Right atrium auricular region (tissue), 2 donors: ENCODE data around the gene C1QTNF8. TPM values are rescaled to one million over a fixed set of nuclear protein-coding genes. Genes with fewer than 3 reads are reported as not detected.

ENCODE experiments used
- DNase-seq: peaks from one replicate; pipeline ENCODE4 v3.0.0-alpha.2; 2019; ENCODE audit warnings: low spot score
- H3K27ac ChIP-seq, 2 donors: fragments of 200-600 bp; sonication (generic); 1 replicate in 1 of 2; 2 replicates in 1 of 2; pipeline ENCODE4 v1.5.1; 2016 to 2019
- H3K27me3 ChIP-seq, 2 donors: fragments of 200-600 bp; sonication (generic); one replicate each; pipeline versions ENCODE4 v1.5.1 to v1.6.0; 2017 to 2019
- H3K36me3 ChIP-seq: fragments of 200-600 bp; sonication (generic); one replicate; pipeline ENCODE4 v1.5.1; 2016
- H3K4me1 ChIP-seq, 2 donors: fragments of 200-600 bp; sonication (generic); one replicate each; pipeline versions ENCODE4 v1.5.1 to v1.6.0; 2017 to 2019
- H3K4me3 ChIP-seq, 2 donors: fragments of 200-600 bp; sonication (generic); 1 replicate in 1 of 2; 2 replicates in 1 of 2; pipeline ENCODE4 v1.5.1; 2017 to 2019; ENCODE audit warnings: mild to moderate bottlenecking in 1 of 2, moderate library complexity in 1 of 2
- H3K9me3 ChIP-seq, 2 donors: fragments of 200-600 bp; sonication (generic); one replicate each; pipeline ENCODE4 v1.5.1; 2019
- CTCF ChIP-seq, 2 donors: fragments of 200-600 bp; sonication (generic); IDR thresholded peaks; one replicate each; pipeline ENCODE4 v1.5.1; 2019; ENCODE audit warnings: antibody characterized with exemption in 2 of 2
- total RNA-seq, 2 donors: library from RNA; depleted of rRNA; stranded (reverse); fragments of >200 nt; gene quantifications; one replicate each; pipeline ENCODE4 v1.1.0, GENCODE V29; 2016

The C1QTNF8 gene
- total RNA-seq, 2 donors from 2014 or later, result not detected

DNA sequence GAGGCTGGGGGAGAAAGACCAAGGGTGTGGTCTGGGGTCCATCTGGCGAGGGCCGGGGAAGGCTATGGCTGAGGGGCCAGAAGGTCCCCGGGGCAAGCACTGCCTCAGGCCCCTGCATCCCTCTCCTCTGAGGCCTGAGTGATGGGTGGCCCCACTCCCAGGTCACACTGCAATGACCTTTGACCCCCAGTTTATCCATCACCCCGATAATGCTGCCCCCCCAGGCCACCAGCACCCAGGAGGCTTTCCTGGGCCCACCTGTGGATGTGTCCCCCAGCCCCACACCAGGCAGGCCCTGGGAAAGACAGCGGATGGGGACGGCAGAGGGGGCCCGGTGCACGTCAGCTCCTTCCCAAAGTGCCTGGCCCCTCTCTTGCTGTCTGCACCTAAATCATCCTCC is 34.3 kb upstream of the C1QTNF8 start:
- Histone ChIP-seq H3K27me3 (no peaks in the 10 kb centered on the region), H3K4me1 (no peaks in the 10 kb centered on the region), H3K36me3 (no peaks in the 10 kb centered on the region), H3K4me3 (no peak overlapping the region), H3K27ac (no peak overlapping the region), H3K9me3 (no peaks in the 10 kb centered on the region)
- no peak for TF ChIP-seq CTCF (IDR thresholded peaks at IDR 0.05)
- no peak for DNase-seq

- Histone ChIP-seq H3K9me3 (no peaks in the 10 kb centered on the region), H3K4me1 (no peaks in the 10 kb centered on the region), H3K36me3 (no peaks in the 10 kb centered on the region), H3K4me3 (no peak overlapping the region), H3K27ac (no peak overlapping the region), H3K27me3 (no peaks in the 10 kb centered on the region)
- DNase-seq, result no peak
- TF ChIP-seq CTCF (IDR thresholded peaks at IDR 0.05), result no peak
Measured at GRCh38 chr16:1129106-1129960, 33.3 kb upstream of the C1QTNF8 start.

DNA sequence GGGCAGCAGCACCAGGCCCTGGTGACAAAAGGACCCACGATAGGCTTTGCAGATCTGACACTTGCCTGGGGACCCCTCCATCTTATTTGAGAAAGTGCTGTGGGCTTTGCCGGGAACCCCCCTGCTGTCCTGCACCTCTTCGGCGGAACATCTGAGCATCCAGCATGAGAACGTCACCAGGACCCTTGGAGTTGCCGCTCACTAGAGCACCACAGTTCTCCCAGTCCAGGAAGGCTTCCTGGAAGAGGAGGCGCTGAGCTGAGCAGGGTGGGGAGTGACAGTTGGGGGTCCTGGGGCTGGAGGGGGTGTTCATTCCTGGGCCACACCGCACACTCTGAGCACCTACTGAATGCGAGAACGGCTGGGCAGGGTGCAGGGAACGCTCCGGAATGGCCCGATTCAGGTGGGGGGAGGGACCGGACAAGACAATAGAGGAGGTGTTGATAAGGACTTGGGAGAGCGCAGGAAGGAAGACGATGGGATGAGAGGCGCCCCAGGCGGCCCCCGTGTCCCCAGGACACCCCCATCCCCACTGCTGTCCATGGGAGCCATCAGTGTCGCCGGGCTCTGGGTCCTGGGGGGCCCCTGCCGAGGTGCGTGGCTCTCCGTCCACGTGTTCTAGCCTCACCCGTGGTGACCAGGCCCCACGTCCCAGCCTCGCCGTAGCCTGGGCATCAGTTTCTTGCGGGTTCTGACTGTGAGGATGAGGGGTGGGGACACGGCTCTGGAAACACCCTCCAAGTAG is 32.1 kb upstream of the C1QTNF8 start:
- no peak for DNase-seq
- no peaks in the 10 kb centered on the region for H3K27me3 ChIP-seq
- H3K4me1 ChIP-seq, result no peaks in the 10 kb centered on the region
- no peak for TF ChIP-seq CTCF (IDR thresholded peaks at IDR 0.05)
- no peaks in the 10 kb centered on the region for H3K36me3 ChIP-seq
- H3K9me3 ChIP-seq, result no peaks in the 10 kb centered on the region
- H3K27ac ChIP-seq, result no peak overlapping the region
- no peak overlapping the region for H3K4me3 ChIP-seq

DNA sequence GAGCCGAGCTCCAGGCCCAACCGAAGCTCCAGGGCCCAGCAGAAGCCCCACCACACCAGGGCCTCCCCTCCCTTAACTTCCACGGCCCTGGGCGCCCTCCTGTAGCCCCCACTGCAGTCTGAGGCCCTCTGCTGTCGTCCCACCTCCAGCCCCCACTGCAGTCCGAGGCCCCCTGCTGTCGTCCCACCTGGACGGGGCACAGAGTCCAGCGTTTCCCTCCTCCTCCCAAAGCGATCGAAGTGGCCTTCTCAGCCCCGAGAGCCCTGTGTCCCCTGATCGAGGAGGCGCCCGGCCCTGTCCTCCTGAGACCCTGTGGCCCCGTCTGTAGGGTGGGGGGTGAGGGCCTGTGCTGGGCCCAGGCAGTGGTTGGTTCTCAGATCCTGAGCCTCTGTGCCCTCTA is 31.1 kb upstream of the C1QTNF8 start:
- no peak for DNase-seq
- Histone ChIP-seq H3K27ac (no peak overlapping the region), H3K36me3 (no peaks in the 10 kb centered on the region), H3K4me1 (no peaks in the 10 kb centered on the region), H3K27me3 (no peaks in the 10 kb centered on the region), H3K9me3 (no peaks in the 10 kb centered on the region), H3K4me3 (no peak overlapping the region)
- no peak for TF ChIP-seq CTCF (IDR thresholded peaks at IDR 0.05)

GRCh38 chr16:1126586-1126985 is 30.5 kb upstream of the C1QTNF8 start:
- H3K9me3 ChIP-seq, result no peaks in the 10 kb centered on the region
- no peaks in the 10 kb centered on the region for H3K36me3 ChIP-seq
- no peak for DNase-seq
- no peak overlapping the region for H3K27ac ChIP-seq
- H3K4me1 ChIP-seq, result no peaks in the 10 kb centered on the region
- no peak overlapping the region for H3K4me3 ChIP-seq
- H3K27me3 ChIP-seq, result no peaks in the 10 kb centered on the region
- TF ChIP-seq CTCF (IDR thresholded peaks at IDR 0.05), result no peak
